Measurements from ENCODE around the gene OSBPL6.
A peak's percentile ranks its signal among the peaks of the same experiment; 100 is the strongest.
"Not testable (repeated sequence)": the region's sequence is repeated elsewhere in the genome, so short reads cannot be mapped to it uniquely, and the experiment has no call there.

Gene OSBPL6

GRCh38 chr2:178350051-178350450 lies 155.7 kb downstream of the OSBPL6 start:
- no peak for DNase-seq (ENCODE audit: low spot score)

- not testable (repeated sequence) for DNase-seq (ENCODE audit: low spot score)
Observed at GRCh38 chr2:178357704-178358103, 163.4 kb downstream of the OSBPL6 start.

- DNase-seq (ENCODE audit: low spot score): no peak
Observed at GRCh38 chr2:178359192-178359912, 165.0 kb downstream of the OSBPL6 start.

GRCh38 chr2:178361588-178361987 lies 167.3 kb downstream of the OSBPL6 start:
- DNase-seq (ENCODE audit: low spot score): no peak

- DNase-seq (ENCODE audit: low spot score): peak; percentile 75
Observed at GRCh38 chr2:178363252-178363651, 168.9 kb downstream of the OSBPL6 start.

- no peak for DNase-seq (ENCODE audit: low spot score)
Observed at GRCh38 chr2:178365116-178365515, 170.8 kb downstream of the OSBPL6 start.

GRCh38 chr2:178366412-178366811 lies 172.1 kb downstream of the OSBPL6 start:
- DNase-seq (ENCODE audit: low spot score): no peak

- no peak for DNase-seq (ENCODE audit: low spot score)
Observed at GRCh38 chr2:178367344-178367743, 173.0 kb downstream of the OSBPL6 start.

- no peak for DNase-seq (ENCODE audit: low spot score)
Observed at GRCh38 chr2:178374865-178375264, 180.6 kb downstream of the OSBPL6 start.

- no peak for DNase-seq (ENCODE audit: low spot score)
Observed at GRCh38 chr2:178377046-178377445, 182.7 kb downstream of the OSBPL6 start.

- DNase-seq (ENCODE audit: low spot score): no peak
Observed at GRCh38 chr2:178379162-178380004, 185.1 kb downstream of the OSBPL6 start.

GRCh38 chr2:178380763-178381162 lies 186.5 kb downstream of the OSBPL6 start:
- no peak for DNase-seq (ENCODE audit: low spot score)

- DNase-seq (ENCODE audit: low spot score): no peak
Observed at GRCh38 chr2:178383718-178384117, 189.4 kb downstream of the OSBPL6 start.

- DNase-seq (ENCODE audit: low spot score): no peak
Observed at GRCh38 chr2:178385595-178386148, 191.4 kb downstream of the OSBPL6 start.

- DNase-seq (ENCODE audit: low spot score): no peak
Observed at GRCh38 chr2:178386986-178387597, 192.8 kb downstream of the OSBPL6 start.

- DNase-seq (ENCODE audit: low spot score): no peak
Observed at GRCh38 chr2:178388287-178388686, 194.0 kb downstream of the OSBPL6 start.

GRCh38 chr2:178391701-178392100 lies 197.4 kb downstream of the OSBPL6 start:
- no peak for DNase-seq (ENCODE audit: low spot score)

- peak; percentile 54 for DNase-seq (ENCODE audit: low spot score)
Observed at GRCh38 chr2:178392215-178392614, 197.9 kb downstream of the OSBPL6 start.

GRCh38 chr2:178394859-178395258 lies 200.5 kb downstream of the OSBPL6 start:
- DNase-seq (ENCODE audit: low spot score): no peak

GRCh38 chr2:178395295-178395694 lies 201.0 kb downstream of the OSBPL6 start:
- no peak for DNase-seq (ENCODE audit: low spot score)

GRCh38 chr2:178395941-178396570 lies 201.7 kb downstream of the OSBPL6 start:
- DNase-seq (ENCODE audit: low spot score): no peak

- peak; percentile 44 for DNase-seq (ENCODE audit: low spot score)
Observed at GRCh38 chr2:178397002-178397605, 202.8 kb downstream of the OSBPL6 start.
